Pons (tissue), 1 donor: Measurements from ENCODE around the gene KSR2.
"Not testable (repeated sequence)": the region's sequence is repeated elsewhere in the genome, so short reads cannot be mapped to it uniquely, and the experiment has no call there.

Source experiments
- DNase-seq: peaks from one replicate; pipeline ENCODE4 v3.0.0-alpha.2; 2016; ENCODE audit warnings: low spot score

Gene KSR2

GRCh38 chr12:117686911-117687377, 281.8 kb downstream of the KSR2 start:
- no peak for DNase-seq

GRCh38 chr12:117686210-117686609, 282.6 kb downstream of the KSR2 start:
- no peak for DNase-seq

- no peak for DNase-seq
These were observed 283.5 kb downstream of the KSR2 start for GRCh38 chr12:117685110-117685926.

- DNase-seq = no peak
These were observed 284.3 kb downstream of the KSR2 start for GRCh38 chr12:117684471-117684870.

DNA sequence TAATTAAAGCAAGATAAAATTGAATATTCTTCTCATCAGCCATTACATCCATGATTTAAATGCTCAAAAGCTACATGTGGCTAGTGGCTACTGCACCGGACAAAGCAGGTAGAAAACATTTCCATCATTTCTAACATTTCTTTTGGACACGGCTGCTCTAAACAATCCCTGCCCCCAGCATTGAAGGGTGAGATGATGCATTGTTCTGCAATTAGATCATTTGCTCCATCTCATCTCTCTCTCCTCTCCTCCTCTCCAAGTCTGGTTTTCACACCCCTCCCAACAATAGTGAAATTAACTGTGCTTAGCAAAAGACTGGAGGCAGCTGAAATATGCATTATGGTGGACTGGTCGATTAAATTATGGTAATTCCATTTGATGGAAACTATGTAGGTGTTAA, 288.5 kb downstream of the KSR2 start:
- no peak for DNase-seq

GRCh38 chr12:117679776-117680175, 289.0 kb downstream of the KSR2 start:
- no peak for DNase-seq

DNA sequence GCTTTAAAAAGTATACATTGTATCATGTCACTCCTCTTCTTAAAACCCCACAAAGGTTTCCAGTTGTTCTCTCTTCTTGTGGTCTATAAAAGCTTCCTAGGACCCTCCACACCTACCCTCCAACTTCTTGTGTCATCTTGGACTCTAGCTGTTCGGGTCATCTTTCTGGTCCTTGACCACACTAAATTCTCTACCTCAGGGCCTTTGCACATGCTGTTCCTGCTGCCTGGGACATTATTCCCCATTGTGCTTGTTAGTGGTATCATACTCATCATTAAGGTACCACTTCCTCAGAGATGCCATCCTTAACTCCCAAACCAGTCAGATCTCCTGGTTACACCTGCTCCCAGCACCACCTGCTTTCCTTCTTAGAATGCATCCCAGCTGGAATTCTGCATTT, 294.0 kb downstream of the KSR2 start:
- DNase-seq = no peak

DNA sequence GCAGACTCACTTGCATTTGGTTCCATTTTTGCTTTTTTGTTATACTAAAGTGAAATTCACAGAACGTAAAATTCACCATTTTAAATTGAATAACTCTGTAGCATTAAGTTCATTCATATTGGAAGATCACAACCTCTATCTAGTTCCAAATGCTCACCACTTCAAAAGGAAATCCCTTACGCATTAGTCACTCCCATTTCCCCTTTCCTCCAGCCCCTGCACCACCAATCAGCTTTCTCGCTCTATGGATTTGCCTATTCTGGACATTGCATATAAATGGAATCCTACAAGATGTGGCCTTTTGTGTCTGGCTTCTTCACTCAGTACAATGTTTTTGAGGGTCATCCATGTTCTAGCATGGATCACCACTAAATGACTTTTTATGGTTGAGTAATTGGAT, 294.5 kb downstream of the KSR2 start:
- no peak for DNase-seq

DNA sequence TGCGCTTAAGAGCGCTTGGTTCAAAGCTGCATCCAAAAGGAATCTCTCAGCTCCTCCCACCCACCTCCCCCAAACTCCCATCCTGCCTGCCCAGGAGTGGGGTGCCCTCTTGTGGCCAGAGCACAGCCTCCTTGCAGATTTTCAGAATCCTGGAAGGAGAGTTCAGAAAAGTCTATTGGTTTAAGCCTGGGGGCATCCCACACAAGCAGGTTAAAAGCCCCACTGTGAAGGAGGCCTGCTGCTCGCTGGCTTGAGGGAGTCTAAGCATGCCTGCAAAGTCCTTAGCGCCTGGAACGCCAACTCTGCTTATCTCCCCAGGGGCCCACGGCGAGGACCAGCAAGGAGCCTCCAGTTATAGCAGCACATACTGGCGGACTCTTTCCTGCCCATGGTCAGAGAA, 297.1 kb downstream of the KSR2 start:
- no peak for DNase-seq

- no peak for DNase-seq
These were observed 304.6 kb downstream of the KSR2 start for GRCh38 chr12:117664169-117664568.

DNA sequence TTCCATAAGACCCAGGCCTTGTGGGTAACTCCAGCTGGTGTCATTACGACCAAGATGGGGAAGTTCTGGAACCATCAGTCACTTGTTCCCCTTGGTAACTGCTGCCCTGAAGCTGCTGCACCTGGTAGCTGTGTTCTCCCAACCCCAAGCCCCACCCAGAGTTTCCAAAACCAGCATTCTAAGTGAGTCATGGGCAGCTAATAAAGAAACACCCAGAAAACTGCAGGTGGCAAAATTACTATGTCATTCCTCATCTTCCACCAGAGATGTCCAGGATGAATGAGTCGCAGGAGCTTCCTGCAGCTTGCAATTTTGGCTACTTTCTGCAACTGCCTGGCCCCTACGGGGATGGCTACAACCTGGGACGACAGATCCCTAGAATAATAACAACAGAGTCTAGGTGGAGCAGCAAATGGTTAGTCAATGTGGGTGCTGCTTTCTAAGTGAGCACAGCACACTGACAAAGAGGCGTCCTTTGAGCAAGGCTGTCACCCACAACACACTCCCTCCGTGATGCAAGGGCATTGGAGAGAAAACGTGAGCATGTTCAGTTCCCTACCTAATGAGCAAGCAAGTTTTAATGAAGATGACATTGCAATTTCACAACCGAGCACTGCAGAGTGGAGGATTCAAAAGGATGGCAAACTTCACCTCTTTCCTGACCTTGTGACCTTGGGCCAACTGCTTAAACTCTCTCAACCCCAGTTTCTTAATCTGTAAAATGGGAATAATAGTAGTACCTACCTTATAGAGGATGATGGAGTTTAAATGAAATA, 306.0 kb downstream of the KSR2 start:
- DNase-seq = no peak

- DNase-seq = no peak
These were observed 306.6 kb downstream of the KSR2 start for GRCh38 chr12:117662220-117662619.

- DNase-seq = no peak
These were observed 307.3 kb downstream of the KSR2 start for GRCh38 chr12:117661471-117661870.

DNA sequence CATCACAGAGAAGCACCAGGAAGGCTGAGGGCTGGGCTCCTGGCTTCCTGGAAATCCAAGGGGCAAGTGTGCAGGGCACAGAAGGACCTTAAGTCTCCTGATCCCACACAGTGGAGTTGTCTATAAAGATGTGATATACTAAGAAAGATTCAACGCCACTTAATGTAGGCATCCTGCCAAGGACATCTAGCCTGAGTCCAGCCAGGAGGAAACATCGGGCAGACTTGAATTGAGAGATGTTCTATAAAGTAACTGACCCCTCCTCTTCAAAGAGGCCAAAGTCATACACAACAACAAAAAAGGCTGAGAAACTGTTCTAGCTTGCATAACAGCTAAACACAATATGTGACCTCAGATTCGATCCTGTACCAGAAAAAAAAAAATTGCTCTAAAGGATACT, 307.9 kb downstream of the KSR2 start:
- no peak for DNase-seq

DNA sequence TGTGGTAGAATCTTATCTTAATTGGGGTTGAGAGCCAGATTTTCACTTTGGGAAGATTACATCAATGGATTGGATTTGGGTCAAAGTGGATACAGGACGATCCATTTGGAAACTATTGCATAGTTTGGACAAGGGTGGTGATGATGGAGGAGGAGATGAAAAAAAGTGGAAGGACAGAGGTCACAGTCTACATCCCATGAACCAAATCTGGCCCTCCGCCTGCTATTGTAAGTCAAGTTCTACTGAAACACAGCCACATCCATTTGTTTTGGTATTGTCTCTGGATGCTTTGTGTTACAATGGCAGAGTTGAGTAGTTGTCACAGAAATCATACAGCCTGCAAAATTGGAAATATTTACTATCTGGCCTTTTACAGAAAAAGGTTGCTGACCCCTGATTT, 310.6 kb downstream of the KSR2 start:
- DNase-seq = no peak

GRCh38 chr12:117649796-117650195, 319.0 kb downstream of the KSR2 start:
- no peak for DNase-seq

DNA sequence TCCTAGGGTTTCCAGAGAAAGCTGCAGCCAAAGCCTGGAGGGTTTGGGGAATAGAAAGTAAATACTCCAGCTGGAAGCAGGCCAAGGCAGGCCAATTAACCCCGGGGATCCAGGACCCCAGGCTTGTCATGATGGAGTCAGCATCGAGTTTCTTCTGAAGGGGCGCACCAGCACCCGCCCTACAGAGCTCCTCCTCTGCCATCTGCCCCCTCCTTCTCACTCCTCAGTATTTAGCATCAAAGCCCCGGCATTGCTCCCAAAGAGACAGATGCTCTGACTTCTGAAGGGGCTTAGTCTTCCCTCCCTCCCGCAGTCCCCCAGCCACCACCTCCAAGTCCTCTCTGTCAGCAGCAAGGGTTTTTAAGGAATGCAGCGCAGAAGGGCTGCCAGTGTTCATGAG, 322.3 kb downstream of the KSR2 start:
- no peak for DNase-seq

DNA sequence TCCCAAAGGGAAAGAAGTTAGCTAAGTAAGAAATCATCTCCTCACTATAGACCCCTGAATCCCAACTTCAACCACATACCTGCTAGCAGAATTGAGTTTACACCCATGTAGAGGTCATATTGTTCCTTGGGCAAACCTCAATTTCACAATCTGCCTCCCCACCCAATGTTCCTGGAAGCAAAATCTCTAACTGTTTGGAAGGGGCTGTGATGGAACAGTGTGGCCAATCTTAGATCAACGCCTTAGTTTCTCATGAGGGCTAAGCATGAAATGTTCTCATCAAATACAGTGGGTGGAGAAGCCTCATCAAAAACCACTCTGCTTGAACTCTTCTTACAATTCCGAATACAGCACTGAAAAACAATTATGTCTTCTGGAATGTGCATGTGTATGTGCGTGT, 323.3 kb downstream of the KSR2 start:
- no peak for DNase-seq

GRCh38 chr12:117643971-117644370, 324.8 kb downstream of the KSR2 start:
- no peak for DNase-seq

GRCh38 chr12:117641885-117642284, 326.9 kb downstream of the KSR2 start:
- no peak for DNase-seq

GRCh38 chr12:117640511-117640910, 328.3 kb downstream of the KSR2 start:
- DNase-seq = no peak

GRCh38 chr12:117629454-117629853, 339.3 kb downstream of the KSR2 start:
- DNase-seq = no peak

DNA sequence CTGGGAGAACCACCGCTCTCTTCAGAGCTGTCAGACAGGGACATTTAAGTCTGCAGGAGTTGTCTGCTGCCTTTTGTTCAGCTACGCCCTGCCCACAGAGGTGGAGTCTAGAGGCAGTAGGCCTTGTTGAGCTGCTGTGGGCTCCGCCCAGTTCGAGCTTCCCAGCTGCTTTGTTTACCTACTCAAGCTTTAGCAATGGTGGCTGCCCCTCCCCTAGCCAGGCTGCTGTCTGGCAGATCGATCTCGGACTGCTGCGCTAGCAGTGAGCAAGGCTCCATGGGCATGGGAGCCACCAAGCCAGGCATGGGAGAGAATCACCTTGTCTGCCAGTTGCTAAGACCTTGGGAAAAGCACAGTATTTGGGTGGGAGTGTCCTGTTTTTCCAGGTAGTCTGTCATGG, 340.1 kb downstream of the KSR2 start:
- DNase-seq = not testable (repeated sequence)
